C4-2B (cell line): ENCODE measurements around the gene KANSL2.
"Not testable (repeated sequence)": the region's sequence is repeated elsewhere in the genome, so short reads cannot be mapped to it uniquely, and the experiment has no call there.

Source experiments
- H3K27ac ChIP-seq: fragments of 450-650 bp; 2 replicates; pipeline ENCODE4 v1.5.1; 2017
- ZFX ChIP-seq: fragments of 450-650 bp; IDR thresholded peaks from 2 replicates; pipeline ENCODE4 v1.6.1; 2017
- TF ChIP-seq, protein P1 (sequence below): fragments of 450-650 bp; conservative IDR thresholded peaks from 2 replicates; pipeline ENCODE4 v1.5.1; 2017; ENCODE audit warnings: mild to moderate bottlenecking

The KANSL2 gene

DNA sequence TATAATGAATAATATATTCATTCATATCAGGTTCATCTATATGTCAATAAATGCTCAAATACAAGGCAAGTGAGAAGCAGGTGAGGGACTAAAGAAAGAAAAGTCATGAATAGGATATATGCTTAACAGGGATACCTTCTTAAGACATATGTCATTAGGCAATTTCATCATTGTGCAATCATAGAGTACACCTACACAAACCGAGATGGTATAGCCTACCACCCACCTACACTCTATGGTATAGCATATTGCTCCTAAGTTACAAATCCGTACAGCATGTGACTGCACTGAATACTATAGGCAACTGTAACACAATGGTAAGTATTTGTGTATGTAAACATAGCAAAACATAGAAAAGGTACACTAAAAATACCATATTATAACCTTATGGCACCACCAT lies 39.0 kb downstream of the KANSL2 start:
- TF ChIP-seq, protein P1, sequence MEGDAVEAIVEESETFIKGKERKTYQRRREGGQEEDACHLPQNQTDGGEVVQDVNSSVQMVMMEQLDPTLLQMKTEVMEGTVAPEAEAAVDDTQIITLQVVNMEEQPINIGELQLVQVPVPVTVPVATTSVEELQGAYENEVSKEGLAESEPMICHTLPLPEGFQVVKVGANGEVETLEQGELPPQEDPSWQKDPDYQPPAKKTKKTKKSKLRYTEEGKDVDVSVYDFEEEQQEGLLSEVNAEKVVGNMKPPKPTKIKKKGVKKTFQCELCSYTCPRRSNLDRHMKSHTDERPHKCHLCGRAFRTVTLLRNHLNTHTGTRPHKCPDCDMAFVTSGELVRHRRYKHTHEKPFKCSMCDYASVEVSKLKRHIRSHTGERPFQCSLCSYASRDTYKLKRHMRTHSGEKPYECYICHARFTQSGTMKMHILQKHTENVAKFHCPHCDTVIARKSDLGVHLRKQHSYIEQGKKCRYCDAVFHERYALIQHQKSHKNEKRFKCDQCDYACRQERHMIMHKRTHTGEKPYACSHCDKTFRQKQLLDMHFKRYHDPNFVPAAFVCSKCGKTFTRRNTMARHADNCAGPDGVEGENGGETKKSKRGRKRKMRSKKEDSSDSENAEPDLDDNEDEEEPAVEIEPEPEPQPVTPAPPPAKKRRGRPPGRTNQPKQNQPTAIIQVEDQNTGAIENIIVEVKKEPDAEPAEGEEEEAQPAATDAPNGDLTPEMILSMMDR = no peak
- TF ChIP-seq ZFX = no peak
- H3K27ac ChIP-seq = no peak overlapping the region

DNA sequence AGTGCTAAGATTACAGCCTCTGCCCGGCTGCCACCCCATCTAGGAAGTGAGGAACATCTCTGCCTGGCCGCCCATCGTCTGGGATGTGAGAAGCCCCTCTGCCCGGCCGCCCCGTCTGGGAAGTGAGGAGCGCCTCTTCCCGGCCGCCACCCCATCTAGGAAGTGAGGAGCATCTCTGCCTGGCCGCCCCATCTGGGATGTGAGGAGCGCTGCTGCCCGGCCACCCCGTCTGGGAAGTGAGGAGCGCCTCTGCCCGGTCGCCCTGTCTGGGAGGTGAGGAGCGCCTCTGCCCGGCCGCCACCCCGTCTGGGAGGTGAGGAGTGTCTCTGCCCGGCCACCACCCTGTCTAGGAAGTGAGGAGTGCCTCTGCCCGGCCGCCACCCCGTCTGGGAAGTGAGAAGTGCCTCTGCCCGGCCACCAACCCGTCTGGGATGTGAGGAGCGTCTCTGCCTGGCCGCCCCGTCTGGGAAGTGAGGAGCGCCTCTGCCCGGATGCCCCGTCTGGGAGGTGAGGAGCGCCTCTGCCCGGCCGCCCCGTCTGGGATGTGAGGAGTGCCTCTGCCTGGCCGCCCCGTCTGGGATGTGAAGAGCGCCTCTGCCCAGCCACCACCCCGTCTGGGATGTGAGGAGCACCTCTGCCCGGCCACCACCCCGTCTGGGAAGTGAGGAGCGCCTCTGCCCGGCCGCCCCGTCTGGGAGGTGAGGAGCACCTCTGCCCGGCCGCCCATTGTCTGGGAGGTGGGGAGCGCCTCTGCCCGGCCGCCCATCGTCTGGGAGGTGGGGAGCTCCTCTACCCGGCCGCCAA lies 40.1 kb downstream of the KANSL2 start:
- H3K27ac ChIP-seq = not testable (repeated sequence)

DNA sequence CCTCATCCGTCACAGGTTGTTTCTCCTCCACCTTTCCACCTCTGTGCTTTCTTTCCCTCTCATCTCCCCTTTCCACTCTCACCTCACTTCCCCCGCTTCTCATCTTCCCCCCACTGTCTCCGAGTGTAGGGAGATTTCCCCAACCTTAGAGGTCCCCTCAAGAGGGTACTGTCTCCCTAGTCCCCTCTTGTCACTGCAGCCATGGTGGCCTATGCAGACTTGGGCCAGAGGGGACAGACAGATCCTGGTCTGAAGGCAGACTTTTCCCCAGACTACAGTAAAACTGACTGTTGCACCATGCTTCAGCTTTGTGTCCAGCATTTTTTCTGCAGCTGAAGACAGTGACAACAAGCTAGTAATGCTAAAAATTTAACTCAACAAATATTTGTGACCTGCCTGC lies 41.2 kb downstream of the KANSL2 start:
- TF ChIP-seq, protein P1 = no peak
- TF ChIP-seq ZFX = no peak
- no peak overlapping the region for H3K27ac ChIP-seq

DNA sequence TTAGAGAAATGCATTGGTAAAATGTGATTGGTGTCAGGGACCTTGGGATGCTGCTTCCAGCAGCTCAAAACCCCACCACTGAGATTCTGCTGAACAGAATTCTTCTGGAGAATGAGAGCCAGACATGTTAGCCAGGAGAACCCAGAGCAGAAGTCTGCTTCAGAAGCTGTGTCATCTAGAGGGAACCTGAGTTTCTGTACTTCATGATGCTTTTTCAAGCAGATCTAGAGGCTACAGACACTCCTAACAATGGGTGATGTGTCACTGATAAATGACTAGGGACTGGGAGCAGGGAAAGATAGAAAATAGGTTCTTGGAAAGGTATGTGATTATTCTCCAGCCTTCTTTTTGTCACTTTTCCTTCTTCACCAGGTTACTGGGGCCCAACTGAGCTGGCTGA lies 41.6 kb downstream of the KANSL2 start:
- TF ChIP-seq, protein P1 = no peak
- no peak for TF ChIP-seq ZFX

DNA sequence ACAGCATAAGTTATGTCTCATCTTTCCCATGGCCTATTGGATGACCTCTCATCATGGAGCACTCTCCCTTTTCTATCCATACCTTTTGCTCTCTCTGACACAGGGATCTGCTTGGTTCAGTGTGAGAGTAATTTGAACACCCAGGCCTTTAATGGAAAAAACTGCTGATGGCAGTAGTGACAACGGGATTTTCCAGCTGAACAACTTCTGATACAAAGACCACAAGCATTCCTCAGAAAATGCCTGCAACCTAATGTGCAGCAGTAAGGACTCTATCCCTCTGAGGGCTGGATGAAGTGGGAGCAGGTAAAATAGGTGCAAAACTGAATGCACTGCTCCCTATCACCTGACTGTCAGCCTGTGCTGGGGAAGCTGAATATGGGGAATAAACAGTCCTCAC lies 51.0 kb downstream of the KANSL2 start:
- H3K27ac ChIP-seq = no peak overlapping the region
- TF ChIP-seq ZFX = no peak
- TF ChIP-seq, protein P1 = no peak

More for the DNA sequence above, 41.6 kb downstream of the KANSL2 start:
- no peak overlapping the region for H3K27ac ChIP-seq

DNA sequence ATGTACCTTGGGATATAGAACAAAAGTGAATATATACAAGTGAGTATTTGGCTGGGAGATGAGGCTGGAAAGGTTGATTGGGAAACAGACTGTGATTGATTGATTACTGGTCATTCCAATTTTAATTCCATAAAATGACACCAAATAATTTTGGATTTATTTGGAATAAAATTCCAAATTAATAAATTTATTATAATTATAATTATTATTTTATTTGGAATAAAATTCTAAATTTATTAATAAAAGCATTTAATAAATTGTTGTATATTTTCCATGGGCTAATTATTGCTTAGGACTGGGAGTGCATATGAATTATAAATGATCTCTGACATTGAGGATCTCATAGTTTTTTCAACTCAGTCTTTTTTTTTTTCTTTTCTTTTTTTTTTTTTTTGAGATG lies 51.7 kb downstream of the KANSL2 start:
- no peak for TF ChIP-seq ZFX
- TF ChIP-seq, protein P1 = no peak
- no peak overlapping the region for H3K27ac ChIP-seq

DNA sequence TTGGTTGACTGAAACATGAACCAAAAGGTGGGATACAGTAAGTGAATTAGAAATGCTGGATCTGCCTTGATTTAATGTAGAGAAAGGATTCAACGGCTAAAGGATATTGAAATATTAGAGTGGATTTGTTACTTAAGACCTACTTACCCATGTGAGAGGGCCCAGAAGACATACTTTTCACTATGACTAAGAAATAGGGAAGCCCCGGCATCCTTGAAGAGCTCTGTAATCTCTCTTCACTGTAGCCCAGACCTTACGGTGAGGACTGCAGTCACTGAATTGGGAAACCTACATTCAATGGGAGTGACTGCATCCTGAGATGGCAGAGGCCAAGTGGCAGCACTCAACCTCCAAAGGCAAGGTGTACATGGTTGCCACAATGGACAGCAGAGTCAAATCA lies 52.5 kb downstream of the KANSL2 start:
- TF ChIP-seq, protein P1 = no peak
- TF ChIP-seq ZFX = no peak
- no peak overlapping the region for H3K27ac ChIP-seq

DNA sequence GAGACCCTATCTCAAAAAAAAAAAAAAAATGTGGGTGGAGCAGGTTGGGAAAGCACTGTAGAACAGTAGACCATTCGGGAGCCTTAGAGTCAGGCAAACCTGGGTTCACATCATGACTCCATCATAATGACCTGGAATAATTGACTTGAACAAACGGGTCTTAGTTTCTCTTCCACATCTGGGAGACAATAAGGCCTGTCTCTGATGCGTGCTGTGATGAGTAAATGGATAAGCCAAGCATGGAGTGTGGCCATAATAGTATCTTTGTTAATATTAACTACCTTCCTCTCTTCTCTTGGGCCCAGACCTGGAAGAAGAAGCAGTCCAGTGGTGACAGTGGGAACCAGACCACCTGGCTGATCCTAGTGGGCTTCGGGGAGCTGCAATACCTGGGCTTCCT lies 54.5 kb downstream of the KANSL2 start:
- no peak overlapping the region for H3K27ac ChIP-seq
- no peak for TF ChIP-seq ZFX
- TF ChIP-seq, protein P1 = no peak

DNA sequence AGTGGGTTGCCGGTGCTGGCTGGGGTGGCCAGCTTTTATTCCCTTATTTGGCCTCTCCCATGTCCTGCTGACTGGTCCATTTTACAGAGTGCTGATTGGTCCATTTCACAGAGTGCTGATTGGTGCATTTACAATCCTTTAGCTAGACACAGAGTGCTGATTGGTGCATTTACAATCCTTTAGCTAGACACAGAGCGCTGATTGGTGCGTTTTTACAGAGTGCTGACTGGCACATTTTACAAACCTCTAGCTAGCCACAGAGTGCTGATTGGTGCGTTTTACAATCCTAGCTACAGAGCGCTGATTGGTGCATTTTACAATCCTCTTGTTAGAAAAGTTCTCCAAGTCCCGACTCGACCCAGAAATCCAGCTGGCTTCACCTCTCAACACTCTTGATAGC lies 59.0 kb downstream of the KANSL2 start:
- not testable (repeated sequence) for H3K27ac ChIP-seq
